SK-N-SH treated with all-trans-retinoic acid at 6 μM for 48 hours (cell line): ENCODE data around the gene STAT2.

Experiments used
- ATAC-seq: fragments of 200-7000 bp; cut with Tn5 transposase; 3 replicates; pipeline ENCODE4 v1.9.1; 2020; ENCODE audit warnings: mild to moderate bottlenecking, moderate library complexity
- ARNTL ChIP-seq: fragments of 450-650 bp; formaldehyde crosslinking; IDR thresholded peaks from 2 replicates; pipeline ENCODE4 v1.5.0; 2020; ENCODE audit warnings: low read depth, mild to moderate bottlenecking, moderate library complexity, borderline replicate concordance
- CSDC2 ChIP-seq: fragments of 250-450 bp; sonication (Bioruptor Pico); IDR thresholded peaks from 2 replicates; pipeline ENCODE4 v1.5.0; 2020; ENCODE audit warnings: mild to moderate bottlenecking, moderate library complexity
- CSRNP3 ChIP-seq: fragments of 250-450 bp; sonication (Bioruptor Pico); IDR thresholded peaks from 2 replicates; pipeline ENCODE4 v1.5.1; 2021; ENCODE audit warnings: mild to moderate bottlenecking, moderate library complexity
- GLIS3 ChIP-seq: fragments of 250-450 bp; sonication (Bioruptor Pico); IDR thresholded peaks from 2 replicates; pipeline ENCODE4 v1.5.0; 2020; ENCODE audit warnings: mild to moderate bottlenecking, moderate library complexity
- ISL1 ChIP-seq: fragments of 250-450 bp; sonication (Bioruptor Pico); IDR thresholded peaks from 2 replicates; pipeline ENCODE4 v2.1.2; 2022; ENCODE audit warnings: mild to moderate bottlenecking, moderate library complexity
- PPARA ChIP-seq: fragments of 250-450 bp; sonication (Bioruptor Pico); IDR thresholded peaks from 2 replicates; pipeline ENCODE4 v1.5.0; 2020; ENCODE audit warnings: mild to moderate bottlenecking, borderline replicate concordance
- RARB ChIP-seq: fragments of 250-450 bp; sonication (Bioruptor Pico); IDR thresholded peaks from 2 replicates; pipeline ENCODE4 v1.8.0; 2021; ENCODE audit warnings: mild to moderate bottlenecking, moderate library complexity
- SNAI2 ChIP-seq: fragments of 250-450 bp; sonication (Bioruptor Pico); IDR thresholded peaks from 2 replicates; pipeline ENCODE4 v1.5.0; 2020; ENCODE audit warnings: mild to moderate bottlenecking, moderate library complexity
- TCF4 ChIP-seq: fragments of 250-450 bp; sonication (Bioruptor Pico); IDR thresholded peaks from 2 replicates; pipeline ENCODE4 v1.8.0; 2021; ENCODE audit warnings: mild to moderate bottlenecking, moderate library complexity, borderline replicate concordance
- TOX ChIP-seq: fragments of 250-450 bp; sonication (Bioruptor Pico); IDR thresholded peaks from 2 replicates; pipeline ENCODE4 v1.8.0; 2021; ENCODE audit warnings: mild to moderate bottlenecking, moderate library complexity, borderline replicate concordance
- ZC3H10 ChIP-seq: fragments of 250-450 bp; sonication (Bioruptor Pico); IDR thresholded peaks from 2 replicates; pipeline ENCODE4 v1.5.1; 2021; ENCODE audit warnings: mild to moderate bottlenecking, moderate library complexity
- ZFP3 ChIP-seq: fragments of 250-450 bp; sonication (Bioruptor Pico); IDR thresholded peaks from 2 replicates; pipeline ENCODE4 v1.5.0; 2020; ENCODE audit warnings: mild to moderate bottlenecking, moderate library complexity
- ZFP30 ChIP-seq: fragments of 450-650 bp; formaldehyde crosslinking; IDR thresholded peaks from 2 replicates; pipeline ENCODE4 v1.5.0; 2022; ENCODE audit warnings: mild to moderate bottlenecking, moderate library complexity
- ZNF8 ChIP-seq: fragments of 450-650 bp; formaldehyde crosslinking; IDR thresholded peaks from 2 replicates; pipeline ENCODE4 v1.5.0; 2020; ENCODE audit warnings: mild to moderate bottlenecking, moderate library complexity
- TF ChIP-seq, protein P1 (sequence below): fragments of 250-450 bp; sonication (Bioruptor Pico); IDR thresholded peaks from 2 replicates; pipeline ENCODE4 v1.5.0; 2020; ENCODE audit warnings: mild to moderate bottlenecking, moderate library complexity
- TF ChIP-seq, protein P2 (sequence below): fragments of 250-450 bp; sonication (Bioruptor Pico); IDR thresholded peaks from 2 replicates; pipeline ENCODE4 v1.8.0; 2020; ENCODE audit warnings: mild to moderate bottlenecking, moderate library complexity, borderline replicate concordance
- TF ChIP-seq, protein P3 (sequence below): fragments of 250-450 bp; sonication (Bioruptor Pico); IDR thresholded peaks from 2 replicates; pipeline ENCODE4 v1.8.0; 2021; ENCODE audit warnings: low read depth, mild to moderate bottlenecking, moderate library complexity, borderline replicate concordance

STAT2 gene

GRCh38 chr12:56361487-56362129, 1.7 kb upstream of the STAT2 start:
- no peak for TF ChIP-seq CSRNP3 (CRISPR knock-in tag)
- no peak for TF ChIP-seq PPARA (CRISPR knock-in tag)
- TF ChIP-seq, protein P1, sequence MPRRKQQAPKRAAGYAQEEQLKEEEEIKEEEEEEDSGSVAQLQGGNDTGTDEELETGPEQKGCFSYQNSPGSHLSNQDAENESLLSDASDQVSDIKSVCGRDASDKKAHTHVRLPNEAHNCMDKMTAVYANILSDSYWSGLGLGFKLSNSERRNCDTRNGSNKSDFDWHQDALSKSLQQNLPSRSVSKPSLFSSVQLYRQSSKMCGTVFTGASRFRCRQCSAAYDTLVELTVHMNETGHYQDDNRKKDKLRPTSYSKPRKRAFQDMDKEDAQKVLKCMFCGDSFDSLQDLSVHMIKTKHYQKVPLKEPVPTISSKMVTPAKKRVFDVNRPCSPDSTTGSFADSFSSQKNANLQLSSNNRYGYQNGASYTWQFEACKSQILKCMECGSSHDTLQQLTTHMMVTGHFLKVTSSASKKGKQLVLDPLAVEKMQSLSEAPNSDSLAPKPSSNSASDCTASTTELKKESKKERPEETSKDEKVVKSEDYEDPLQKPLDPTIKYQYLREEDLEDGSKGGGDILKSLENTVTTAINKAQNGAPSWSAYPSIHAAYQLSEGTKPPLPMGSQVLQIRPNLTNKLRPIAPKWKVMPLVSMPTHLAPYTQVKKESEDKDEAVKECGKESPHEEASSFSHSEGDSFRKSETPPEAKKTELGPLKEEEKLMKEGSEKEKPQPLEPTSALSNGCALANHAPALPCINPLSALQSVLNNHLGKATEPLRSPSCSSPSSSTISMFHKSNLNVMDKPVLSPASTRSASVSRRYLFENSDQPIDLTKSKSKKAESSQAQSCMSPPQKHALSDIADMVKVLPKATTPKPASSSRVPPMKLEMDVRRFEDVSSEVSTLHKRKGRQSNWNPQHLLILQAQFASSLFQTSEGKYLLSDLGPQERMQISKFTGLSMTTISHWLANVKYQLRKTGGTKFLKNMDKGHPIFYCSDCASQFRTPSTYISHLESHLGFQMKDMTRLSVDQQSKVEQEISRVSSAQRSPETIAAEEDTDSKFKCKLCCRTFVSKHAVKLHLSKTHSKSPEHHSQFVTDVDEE (CRISPR knock-in tag): no peak
- TF ChIP-seq, protein P2, sequence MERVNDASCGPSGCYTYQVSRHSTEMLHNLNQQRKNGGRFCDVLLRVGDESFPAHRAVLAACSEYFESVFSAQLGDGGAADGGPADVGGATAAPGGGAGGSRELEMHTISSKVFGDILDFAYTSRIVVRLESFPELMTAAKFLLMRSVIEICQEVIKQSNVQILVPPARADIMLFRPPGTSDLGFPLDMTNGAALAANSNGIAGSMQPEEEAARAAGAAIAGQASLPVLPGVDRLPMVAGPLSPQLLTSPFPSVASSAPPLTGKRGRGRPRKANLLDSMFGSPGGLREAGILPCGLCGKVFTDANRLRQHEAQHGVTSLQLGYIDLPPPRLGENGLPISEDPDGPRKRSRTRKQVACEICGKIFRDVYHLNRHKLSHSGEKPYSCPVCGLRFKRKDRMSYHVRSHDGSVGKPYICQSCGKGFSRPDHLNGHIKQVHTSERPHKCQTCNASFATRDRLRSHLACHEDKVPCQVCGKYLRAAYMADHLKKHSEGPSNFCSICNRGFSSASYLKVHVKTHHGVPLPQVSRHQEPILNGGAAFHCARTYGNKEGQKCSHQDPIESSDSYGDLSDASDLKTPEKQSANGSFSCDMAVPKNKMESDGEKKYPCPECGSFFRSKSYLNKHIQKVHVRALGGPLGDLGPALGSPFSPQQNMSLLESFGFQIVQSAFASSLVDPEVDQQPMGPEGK (CRISPR knock-in tag): no peak
- no peak for TF ChIP-seq GLIS3 (CRISPR knock-in tag)
- TF ChIP-seq, protein P3, sequence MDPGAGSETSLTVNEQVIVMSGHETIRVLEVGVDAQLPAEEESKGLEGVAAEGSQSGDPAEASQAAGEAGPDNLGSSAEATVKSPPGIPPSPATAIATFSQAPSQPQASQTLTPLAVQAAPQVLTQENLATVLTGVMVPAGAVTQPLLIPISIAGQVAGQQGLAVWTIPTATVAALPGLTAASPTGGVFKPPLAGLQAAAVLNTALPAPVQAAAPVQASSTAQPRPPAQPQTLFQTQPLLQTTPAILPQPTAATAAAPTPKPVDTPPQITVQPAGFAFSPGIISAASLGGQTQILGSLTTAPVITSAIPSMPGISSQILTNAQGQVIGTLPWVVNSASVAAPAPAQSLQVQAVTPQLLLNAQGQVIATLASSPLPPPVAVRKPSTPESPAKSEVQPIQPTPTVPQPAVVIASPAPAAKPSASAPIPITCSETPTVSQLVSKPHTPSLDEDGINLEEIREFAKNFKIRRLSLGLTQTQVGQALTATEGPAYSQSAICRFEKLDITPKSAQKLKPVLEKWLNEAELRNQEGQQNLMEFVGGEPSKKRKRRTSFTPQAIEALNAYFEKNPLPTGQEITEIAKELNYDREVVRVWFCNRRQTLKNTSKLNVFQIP (CRISPR knock-in tag): no peak
- ATAC-seq: no peak

DNA sequence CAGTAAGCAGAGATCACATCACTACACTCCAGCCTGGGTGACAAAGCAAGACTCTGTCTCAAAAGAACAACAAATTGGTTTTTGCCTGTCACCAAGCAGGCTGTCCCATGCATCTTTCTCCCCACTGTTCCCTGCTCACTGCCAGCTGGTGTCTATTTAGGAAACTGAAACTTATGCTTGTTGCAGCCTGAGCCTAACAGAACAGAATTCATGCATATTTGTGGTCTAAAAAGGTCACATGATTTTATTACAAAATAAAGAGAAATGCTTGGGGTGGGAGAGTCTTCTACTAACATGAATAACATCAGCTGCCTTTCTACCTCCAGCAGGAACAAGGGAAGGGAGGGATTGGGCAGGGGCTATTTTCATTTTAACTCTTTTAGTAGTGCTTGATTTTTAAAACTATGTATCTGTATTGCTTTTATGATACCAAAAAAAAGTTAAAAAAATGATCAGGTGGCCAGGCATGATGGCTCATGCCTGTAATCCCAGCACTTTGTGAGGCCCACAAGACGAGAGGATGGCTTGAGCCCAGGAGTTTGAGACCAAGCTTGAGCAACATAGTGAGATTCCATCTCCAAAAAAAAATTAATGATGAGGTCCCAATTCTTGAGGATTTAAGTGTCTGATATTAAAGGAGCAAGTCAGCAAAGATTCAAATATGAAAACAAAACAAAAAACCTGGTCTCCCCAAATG, 923 bp downstream of the STAT2 start:
- ATAC-seq: peak; percentile 40
- TF ChIP-seq ISL1 (CRISPR knock-in tag) (no peak), ARNTL (no peak), CSDC2 (CRISPR knock-in tag) (no peak), PPARA (CRISPR knock-in tag) (no peak), ZC3H10 (CRISPR knock-in tag) (no peak)
- TF ChIP-seq, protein P1 (CRISPR knock-in tag): no peak

GRCh38 chr12:56351325-56351724, 8.6 kb downstream of the STAT2 start:
- no peak for ATAC-seq
- TF ChIP-seq ZFP30: no peak
- TF ChIP-seq ZNF8 (CRISPR knock-in tag): no peak
- TF ChIP-seq ISL1 (CRISPR knock-in tag): no peak
- TF ChIP-seq GLIS3 (CRISPR knock-in tag): no peak
- no peak for TF ChIP-seq SNAI2 (CRISPR knock-in tag)
- TF ChIP-seq ZC3H10 (CRISPR knock-in tag): no peak
- TF ChIP-seq, protein P1 (CRISPR knock-in tag): no peak
- TF ChIP-seq RARB (CRISPR knock-in tag): no peak
- TF ChIP-seq PPARA (CRISPR knock-in tag): no peak
- TF ChIP-seq CSRNP3 (CRISPR knock-in tag): no peak
- no peak for TF ChIP-seq TOX (CRISPR knock-in tag)
- TF ChIP-seq, protein P3 (CRISPR knock-in tag): no peak
- no peak for TF ChIP-seq ZFP3 (CRISPR knock-in tag)
- no peak for TF ChIP-seq TCF4 (CRISPR knock-in tag)
- TF ChIP-seq ARNTL: no peak
